ENCODE results near the gene MAP2.

DNA sequence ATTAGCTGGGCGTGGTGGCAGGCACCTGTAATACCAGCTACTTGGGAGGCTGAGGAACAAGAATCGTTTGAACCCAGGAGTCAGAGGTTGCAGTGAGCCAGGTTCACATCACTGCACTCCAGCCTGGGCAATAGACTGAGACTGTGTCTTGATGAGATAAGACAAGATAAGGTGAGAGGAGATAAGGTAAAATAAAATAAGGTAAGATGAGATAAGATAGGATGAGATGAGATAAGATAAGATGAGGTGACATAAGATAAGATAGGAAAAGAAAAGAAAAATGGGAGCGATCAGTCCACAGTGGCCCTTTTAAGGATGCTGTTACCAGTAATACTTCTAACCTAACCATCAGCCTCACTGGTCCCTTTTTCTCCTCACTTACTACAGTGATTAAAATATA is 213.4 kb downstream of the MAP2 start:
- TF ChIP-seq, protein P1, sequence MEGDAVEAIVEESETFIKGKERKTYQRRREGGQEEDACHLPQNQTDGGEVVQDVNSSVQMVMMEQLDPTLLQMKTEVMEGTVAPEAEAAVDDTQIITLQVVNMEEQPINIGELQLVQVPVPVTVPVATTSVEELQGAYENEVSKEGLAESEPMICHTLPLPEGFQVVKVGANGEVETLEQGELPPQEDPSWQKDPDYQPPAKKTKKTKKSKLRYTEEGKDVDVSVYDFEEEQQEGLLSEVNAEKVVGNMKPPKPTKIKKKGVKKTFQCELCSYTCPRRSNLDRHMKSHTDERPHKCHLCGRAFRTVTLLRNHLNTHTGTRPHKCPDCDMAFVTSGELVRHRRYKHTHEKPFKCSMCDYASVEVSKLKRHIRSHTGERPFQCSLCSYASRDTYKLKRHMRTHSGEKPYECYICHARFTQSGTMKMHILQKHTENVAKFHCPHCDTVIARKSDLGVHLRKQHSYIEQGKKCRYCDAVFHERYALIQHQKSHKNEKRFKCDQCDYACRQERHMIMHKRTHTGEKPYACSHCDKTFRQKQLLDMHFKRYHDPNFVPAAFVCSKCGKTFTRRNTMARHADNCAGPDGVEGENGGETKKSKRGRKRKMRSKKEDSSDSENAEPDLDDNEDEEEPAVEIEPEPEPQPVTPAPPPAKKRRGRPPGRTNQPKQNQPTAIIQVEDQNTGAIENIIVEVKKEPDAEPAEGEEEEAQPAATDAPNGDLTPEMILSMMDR (conservative IDR thresholded peaks at IDR 0.05; ENCODE audit: low read length) = no peak
- TF ChIP-seq EZH2phosphoT487 (IDR thresholded peaks at IDR 0.05; ENCODE audit: borderline replicate concordance, low read depth, low read length) = no peak

Data from OCI-LY7 (cell line).